ENCODE measurements around the gene KCNN3.
"Not testable (repeated sequence)": the region's sequence is repeated elsewhere in the genome, so short reads cannot be mapped to it uniquely, and the experiment has no call there.

The KCNN3 gene

DNA sequence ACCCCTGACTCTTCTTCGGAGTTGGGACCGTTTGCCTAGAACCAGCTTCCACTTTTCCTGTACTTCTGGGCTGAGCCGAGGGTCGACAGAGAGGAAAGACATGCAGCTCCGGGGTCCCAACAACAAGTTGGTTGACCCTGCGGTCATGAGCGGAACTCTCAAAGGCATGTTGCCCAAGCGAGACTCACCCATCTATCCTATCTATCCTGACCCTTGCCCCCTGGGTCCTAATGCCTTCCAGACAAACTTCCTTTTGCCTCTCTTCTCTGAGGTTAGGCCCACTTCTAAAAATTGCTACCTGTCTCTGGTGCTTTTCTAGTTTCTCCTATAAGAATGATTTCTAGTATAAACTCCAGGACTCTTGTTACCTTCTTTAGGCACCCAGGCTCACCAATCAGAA lies 197.8 kb downstream of the KCNN3 start:
- not testable (repeated sequence) for H2AFZ ChIP-seq (ENCODE audit: low read length); H3F3A ChIP-seq (ENCODE audit: insufficient read depth, low read length); H3K27ac ChIP-seq (ENCODE audit: low read length); H3K9me2 ChIP-seq (replicated peaks; ENCODE audit: insufficient read depth, low read length); H3K9me3 ChIP-seq (replicated peaks; ENCODE audit: insufficient read depth, low read length); H3K4me3 ChIP-seq (ENCODE audit: low read length); H3K9ac ChIP-seq (ENCODE audit: low read length); DNase-seq; H3K79me2 ChIP-seq (ENCODE audit: low read length); H3K4me1 ChIP-seq (ENCODE audit: low read length); H3K27me3 ChIP-seq (replicated peaks; ENCODE audit: insufficient read depth, low read length); H3K36me3 ChIP-seq (replicated peaks; ENCODE audit: insufficient read depth, low read length); H4K20me1 ChIP-seq (ENCODE audit: insufficient read depth, low read length); H3K4me2 ChIP-seq (ENCODE audit: low read depth, low read length)

DNA sequence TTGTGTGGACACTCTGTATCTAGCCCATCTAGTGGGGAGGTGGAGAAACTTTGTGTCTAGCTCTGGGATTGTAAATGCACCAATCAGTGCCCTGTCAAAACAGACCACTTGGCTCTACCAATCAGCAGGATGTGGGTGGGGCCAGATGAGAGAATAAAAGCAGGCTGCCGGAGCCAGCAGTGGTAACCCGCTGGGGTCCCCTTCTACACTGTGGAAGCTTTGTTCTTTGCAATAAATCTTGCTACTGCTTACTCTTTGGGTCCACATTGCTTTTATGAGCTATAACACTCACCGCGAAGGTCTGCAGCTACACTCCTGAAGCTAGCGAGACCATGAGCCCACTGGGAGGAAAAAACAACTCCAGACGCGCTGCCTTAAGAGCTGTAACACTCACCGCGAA lies 198.7 kb downstream of the KCNN3 start:
- DNase-seq; H3K9ac ChIP-seq (ENCODE audit: low read length); H3K4me2 ChIP-seq (ENCODE audit: low read depth, low read length); H3K36me3 ChIP-seq (replicated peaks; ENCODE audit: insufficient read depth, low read length); H3K4me1 ChIP-seq (ENCODE audit: low read length); H3F3A ChIP-seq (ENCODE audit: insufficient read depth, low read length); H3K79me2 ChIP-seq (ENCODE audit: low read length); H3K9me3 ChIP-seq (replicated peaks; ENCODE audit: insufficient read depth, low read length); H3K9me2 ChIP-seq (replicated peaks; ENCODE audit: insufficient read depth, low read length); H3K27ac ChIP-seq (ENCODE audit: low read length); H4K20me1 ChIP-seq (ENCODE audit: insufficient read depth, low read length); H3K27me3 ChIP-seq (replicated peaks; ENCODE audit: insufficient read depth, low read length); H3K4me3 ChIP-seq (ENCODE audit: low read length); H2AFZ ChIP-seq (ENCODE audit: low read length): not testable (repeated sequence)

DNA sequence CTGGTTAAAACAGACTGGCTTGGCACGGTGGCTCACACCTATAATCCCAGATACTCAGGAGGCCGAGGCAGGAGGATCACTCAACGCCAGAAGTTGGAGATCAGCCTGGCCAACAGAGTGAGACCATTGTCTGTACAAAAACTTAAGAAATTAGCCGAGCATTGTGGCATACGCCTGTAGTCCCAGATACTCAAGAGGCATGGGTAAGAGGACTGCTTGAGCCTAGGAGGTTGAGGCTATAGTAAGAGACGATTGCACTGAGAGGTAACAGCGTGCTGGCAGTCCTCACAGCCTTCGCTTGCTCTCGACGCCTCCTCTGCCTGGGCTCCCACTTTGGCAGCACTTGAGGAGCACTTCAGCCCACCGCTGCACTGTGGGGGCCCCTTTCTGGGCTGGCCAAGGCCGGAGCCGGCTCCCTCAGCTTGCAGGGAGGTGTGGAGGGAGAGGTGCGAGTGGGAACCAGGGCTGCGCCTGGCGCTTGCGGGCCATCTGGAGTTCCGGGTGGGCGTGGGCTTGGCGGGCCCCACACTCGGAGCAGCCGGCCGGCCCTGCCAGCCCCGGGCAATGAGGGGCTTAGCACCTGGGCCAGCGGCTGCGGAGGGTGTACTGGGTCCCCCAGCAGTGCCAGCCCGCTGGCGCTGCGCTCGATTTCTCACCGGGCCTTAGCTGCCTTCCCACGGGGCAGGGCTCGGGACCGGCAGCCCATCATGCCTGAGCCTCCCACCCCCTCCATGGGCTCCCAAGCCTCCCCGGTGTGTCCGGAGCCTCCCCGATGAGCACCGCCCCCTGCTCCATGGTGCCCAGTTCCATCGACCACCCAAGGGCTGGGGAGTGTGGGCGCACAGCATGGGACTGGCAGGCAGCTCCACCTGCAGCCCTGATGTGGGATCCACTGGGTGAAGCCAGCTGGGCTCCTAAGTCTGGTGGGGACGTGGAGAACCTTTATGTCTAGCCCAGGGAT lies 199.5 kb downstream of the KCNN3 start:
- not testable (repeated sequence) for H3K36me3 ChIP-seq (replicated peaks; ENCODE audit: insufficient read depth, low read length); H4K20me1 ChIP-seq (ENCODE audit: insufficient read depth, low read length); H3K27me3 ChIP-seq (replicated peaks; ENCODE audit: insufficient read depth, low read length); H3K9ac ChIP-seq (ENCODE audit: low read length); H3K4me3 ChIP-seq (ENCODE audit: low read length); H3K9me3 ChIP-seq (replicated peaks; ENCODE audit: insufficient read depth, low read length); H3K9me2 ChIP-seq (replicated peaks; ENCODE audit: insufficient read depth, low read length); H3K4me2 ChIP-seq (ENCODE audit: low read depth, low read length); H3K27ac ChIP-seq (ENCODE audit: low read length); DNase-seq; H3K4me1 ChIP-seq (ENCODE audit: low read length); H3F3A ChIP-seq (ENCODE audit: insufficient read depth, low read length); H3K79me2 ChIP-seq (ENCODE audit: low read length); H2AFZ ChIP-seq (ENCODE audit: low read length)

DNA sequence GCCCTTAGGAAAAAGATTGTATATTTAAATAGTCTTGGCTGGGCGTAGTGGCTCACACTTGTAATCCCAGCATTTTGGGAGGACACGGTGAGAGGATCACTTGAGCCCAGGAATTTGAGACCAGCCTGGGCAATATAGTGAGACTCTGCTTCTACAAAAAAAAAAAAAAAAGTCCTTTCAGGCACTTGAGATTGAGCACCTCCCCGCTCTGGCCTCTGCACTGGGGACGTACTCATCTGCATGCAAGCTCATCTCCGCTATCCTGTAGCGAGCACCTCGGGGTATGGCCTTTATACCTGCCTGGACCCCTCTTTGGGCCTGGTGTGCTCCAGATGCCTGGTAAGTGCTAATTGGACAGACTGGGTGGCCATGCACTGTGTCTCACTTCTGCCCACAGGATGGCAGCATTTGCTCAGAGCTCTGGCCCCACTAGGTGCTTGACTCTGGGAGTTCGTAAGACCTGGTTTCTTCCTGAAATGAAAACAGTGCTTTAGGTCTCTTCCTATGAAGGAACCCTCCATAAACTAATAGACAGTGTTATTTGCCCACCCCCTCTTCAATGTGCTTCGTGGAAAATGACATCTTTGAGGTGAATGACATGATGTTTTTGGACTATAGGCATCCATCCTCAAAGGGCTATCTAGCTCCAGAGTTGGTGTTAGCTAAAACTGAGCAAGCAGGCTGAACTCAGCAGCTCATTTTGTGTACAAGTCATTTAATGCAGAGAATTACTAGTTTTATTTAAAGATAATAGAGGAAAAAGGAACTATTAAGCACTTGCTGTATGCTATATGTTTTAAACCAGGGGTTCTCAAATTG lies 200.4 kb downstream of the KCNN3 start:
- H3K9me3 ChIP-seq (replicated peaks; ENCODE audit: insufficient read depth, low read length): no peaks in the 10 kb centered on the region
- peak overlapping the region; percentile 18; the same call in 1 of the 2 replicates for H3K4me2 ChIP-seq (ENCODE audit: low read depth, low read length)
- no peak overlapping the region for H3K9ac ChIP-seq (ENCODE audit: low read length)
- DNase-seq: peak; percentile 95
- no peak overlapping the region for H3K27ac ChIP-seq (ENCODE audit: low read length)
- no peaks in the 10 kb centered on the region for H3K36me3 ChIP-seq (replicated peaks; ENCODE audit: insufficient read depth, low read length)
- H3K27me3 ChIP-seq (replicated peaks; ENCODE audit: insufficient read depth, low read length): no peaks in the 10 kb centered on the region
- H3K9me2 ChIP-seq (replicated peaks; ENCODE audit: insufficient read depth, low read length): no peaks in the 10 kb centered on the region
- no peak overlapping the region for H3K4me3 ChIP-seq (ENCODE audit: low read length)
- H2AFZ ChIP-seq (ENCODE audit: low read length): peak overlapping the region; percentile 25
- H3K79me2 ChIP-seq (ENCODE audit: low read length): no peaks in the 10 kb centered on the region
- 0 out of 2 replicates have a peak, but pooled peaks cover 4% of the 10 kb centered on the region for H3F3A ChIP-seq (ENCODE audit: insufficient read depth, low read length)
- peaks cover 9% of the 10 kb centered on the region for H3K4me1 ChIP-seq (ENCODE audit: low read length)
- TF ChIP-seq, protein P1, sequence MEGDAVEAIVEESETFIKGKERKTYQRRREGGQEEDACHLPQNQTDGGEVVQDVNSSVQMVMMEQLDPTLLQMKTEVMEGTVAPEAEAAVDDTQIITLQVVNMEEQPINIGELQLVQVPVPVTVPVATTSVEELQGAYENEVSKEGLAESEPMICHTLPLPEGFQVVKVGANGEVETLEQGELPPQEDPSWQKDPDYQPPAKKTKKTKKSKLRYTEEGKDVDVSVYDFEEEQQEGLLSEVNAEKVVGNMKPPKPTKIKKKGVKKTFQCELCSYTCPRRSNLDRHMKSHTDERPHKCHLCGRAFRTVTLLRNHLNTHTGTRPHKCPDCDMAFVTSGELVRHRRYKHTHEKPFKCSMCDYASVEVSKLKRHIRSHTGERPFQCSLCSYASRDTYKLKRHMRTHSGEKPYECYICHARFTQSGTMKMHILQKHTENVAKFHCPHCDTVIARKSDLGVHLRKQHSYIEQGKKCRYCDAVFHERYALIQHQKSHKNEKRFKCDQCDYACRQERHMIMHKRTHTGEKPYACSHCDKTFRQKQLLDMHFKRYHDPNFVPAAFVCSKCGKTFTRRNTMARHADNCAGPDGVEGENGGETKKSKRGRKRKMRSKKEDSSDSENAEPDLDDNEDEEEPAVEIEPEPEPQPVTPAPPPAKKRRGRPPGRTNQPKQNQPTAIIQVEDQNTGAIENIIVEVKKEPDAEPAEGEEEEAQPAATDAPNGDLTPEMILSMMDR (IDR thresholded peaks at IDR 0.05; ENCODE audit: low read length): peak; percentile 100
- TF ChIP-seq EZH2phosphoT487 (IDR thresholded peaks at IDR 0.05; ENCODE audit: low read length): no peak
- H4K20me1 ChIP-seq (ENCODE audit: insufficient read depth, low read length): no peaks in the 10 kb centered on the region
